HepG2 (cell line): ENCODE measurements around the gene OR2C1. TPM values are rescaled to one million over a fixed set of nuclear protein-coding genes. Genes with fewer than 3 reads are reported as not detected.

Experiments
- CENPX ChIP-seq: sonication (generic); formaldehyde crosslinking; IDR thresholded peaks from 2 replicates; pipeline ENCODE4 v1.9.0; 2021; ENCODE audit warnings: mild to moderate bottlenecking, missing genetic modification reagents, moderate library complexity
- IRX3 ChIP-seq: sonication (generic); formaldehyde crosslinking; IDR thresholded peaks from 2 replicates; pipeline ENCODE4 v1.8.1; 2023; ENCODE audit warnings: mild to moderate bottlenecking, low read depth, missing genetic modification reagents, borderline replicate concordance
- NONO ChIP-seq, 2 experiments: fragments of 450-650 bp in 1 of 2; sonication (generic) in 1 of 2; formaldehyde crosslinking in 1 of 2; IDR thresholded peaks in 1 of 2; conservative IDR thresholded peaks in 1 of 2; 2 replicates each; pipeline versions ENCODE4 v1.6.1 to v1.8.0; 2017 to 2022; ENCODE audit warnings: mild to moderate bottlenecking in 1 of 2, missing genetic modification reagents in 1 of 2, moderate library complexity in 1 of 2
- PAF1 ChIP-seq: IDR thresholded peaks from 2 replicates; pipeline ENCODE4 v1.6.1; 2016; ENCODE audit warnings: missing genetic modification reagents, missing compliant biosample characterization
- POLR2AphosphoS5 ChIP-seq: IDR thresholded peaks from 2 replicates; pipeline ENCODE4 v1.6.1; 2012; ENCODE audit warnings: low read depth, low read length
- PPARG ChIP-seq: conservative IDR thresholded peaks from 2 replicates; pipeline ENCODE4 v1.6.1; 2016; ENCODE audit warnings: missing biosample characterization, missing genetic modification reagents
- SALL2 ChIP-seq: sonication (generic); formaldehyde crosslinking; IDR thresholded peaks from 2 replicates; pipeline ENCODE4 v1.8.1; 2023; ENCODE audit warnings: mild to moderate bottlenecking, missing genetic modification reagents, inconsistent platforms
- SP4 ChIP-seq: sonication (generic); formaldehyde crosslinking; IDR thresholded peaks from 2 replicates; pipeline ENCODE4 v1.8.1; 2023; ENCODE audit warnings: mild to moderate bottlenecking, missing genetic modification reagents
- TARDBP ChIP-seq: sonication (generic); formaldehyde crosslinking; IDR thresholded peaks from 2 replicates; pipeline ENCODE4 v1.8.0; 2022; ENCODE audit warnings: mild to moderate bottlenecking, missing genetic modification reagents
- TOE1 ChIP-seq: sonication (generic); formaldehyde crosslinking; IDR thresholded peaks from 2 replicates; pipeline ENCODE4 v1.4.0; 2020; ENCODE audit warnings: mild to moderate bottlenecking, missing genetic modification reagents
- ZNF136 ChIP-seq: sonication (generic); formaldehyde crosslinking; IDR thresholded peaks from 2 replicates; pipeline ENCODE4 v1.8.1; 2022; ENCODE audit warnings: low read depth, mild to moderate bottlenecking, moderate library complexity, missing genetic modification reagents
- ZNF577 ChIP-seq: sonication (generic); formaldehyde crosslinking; IDR thresholded peaks from 2 replicates; pipeline ENCODE4 v1.4.0; 2020; ENCODE audit warnings: mild to moderate bottlenecking, low read depth, missing genetic modification reagents, borderline replicate concordance
- ZNF674 ChIP-seq: sonication (generic); formaldehyde crosslinking; IDR thresholded peaks from 2 replicates; pipeline ENCODE4 v1.5.0; 2020; ENCODE audit warnings: low read depth, mild to moderate bottlenecking, missing genetic modification reagents
- polyA plus RNA-seq, 8 experiments: library from polyadenylated mRNA; depleted of rRNA in 3 of 8; stranded (reverse) in 7 of 8; unstranded in 1 of 8; fragments of >200 nt; fragmentation: Illumina TruSeq in 4 of 8; extraction: Trizol in 4 of 8; gene quantifications; 2 replicates each; pipeline versions ENCODE4 v1.2.1 to v1.2.3, GENCODE V29; 2011 to 2016; ENCODE audit warnings: low read depth in 4 of 8, missing spikeins in 1 of 8, mixed read lengths in 1 of 8; ENCODE audit not compliant: insufficient read depth in 1 of 8
- total RNA-seq, 5 experiments: library from RNA; depleted of rRNA; stranded (reverse); fragments of >200 nt; fragmentation: Illumina TruSeq; extraction: Trizol; gene quantifications; 2 replicates each; pipeline ENCODE4 v1.2.3, GENCODE V29; 2016; ENCODE audit warnings: low read depth in 1 of 5
- TF ChIP-seq, protein P1 (sequence below): sonication (generic); formaldehyde crosslinking; IDR thresholded peaks from 2 replicates; pipeline ENCODE4 v1.5.0; 2020; ENCODE audit warnings: mild to moderate bottlenecking, missing genetic modification reagents, borderline replicate concordance
- TF ChIP-seq, protein P2 (sequence below): sonication (generic); formaldehyde crosslinking; IDR thresholded peaks from 2 replicates; pipeline ENCODE4 v1.8.1; 2023; ENCODE audit warnings: mild to moderate bottlenecking, moderate library complexity, missing genetic modification reagents
- TF ChIP-seq, protein P3 (sequence below): sonication (generic); formaldehyde crosslinking; IDR thresholded peaks from 2 replicates; pipeline ENCODE4 v1.4.0; 2020; ENCODE audit warnings: missing genetic modification reagents, borderline replicate concordance

OR2C1 gene
- total and polyA plus RNA-seq, 2 of the 13 experiments (the other 11 are each of a cell fraction or from before 2014, with no cell fraction given), result not detected

DNA sequence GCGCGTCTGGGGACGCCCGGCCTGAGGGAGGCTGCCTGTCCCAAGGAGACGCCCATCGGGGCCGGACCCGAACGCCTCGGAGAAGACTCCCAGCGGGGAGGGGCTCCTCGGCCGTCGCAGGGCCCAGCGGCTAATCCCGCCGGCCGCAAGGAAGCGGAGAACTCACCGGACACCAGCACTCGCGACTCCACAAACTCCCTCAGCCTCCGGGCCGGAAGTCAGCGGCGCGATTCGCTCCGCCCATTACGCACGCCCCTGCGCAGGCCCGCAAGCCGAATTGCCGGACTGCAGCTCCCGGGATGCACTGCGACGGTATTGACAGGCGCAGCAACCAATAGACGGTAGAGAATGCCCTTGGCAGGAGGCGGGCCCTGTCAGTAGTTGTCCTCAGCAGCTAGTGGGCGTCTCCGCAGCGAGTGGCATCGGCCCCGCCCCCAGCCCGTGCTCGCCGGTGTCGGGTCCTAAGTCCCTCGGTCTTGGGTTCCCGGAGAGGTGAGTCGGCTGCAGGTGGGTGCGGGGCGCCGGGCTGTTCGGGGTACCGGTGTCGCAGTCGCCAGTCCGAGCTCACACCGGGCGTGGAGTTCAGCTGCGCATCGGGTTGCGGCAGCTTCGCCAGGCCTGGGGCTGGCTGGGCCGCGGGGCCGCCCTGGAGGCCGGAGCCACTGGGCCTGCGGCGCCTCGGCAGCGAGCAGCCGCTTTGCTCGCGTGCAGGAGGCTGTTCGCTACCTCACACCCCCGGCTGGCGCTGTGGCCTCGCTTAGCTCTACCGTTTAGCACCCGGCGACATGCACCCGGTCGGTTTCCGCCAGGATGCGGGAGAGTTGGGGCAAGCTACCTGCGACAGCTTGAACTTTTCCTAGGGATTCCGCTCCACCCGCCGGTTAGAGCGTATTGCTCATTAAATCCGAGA is 45.3 kb downstream of the OR2C1 start, which contains the start of the genes ZNF174 and ZSCAN32 (continued):
- TF ChIP-seq, protein P1, sequence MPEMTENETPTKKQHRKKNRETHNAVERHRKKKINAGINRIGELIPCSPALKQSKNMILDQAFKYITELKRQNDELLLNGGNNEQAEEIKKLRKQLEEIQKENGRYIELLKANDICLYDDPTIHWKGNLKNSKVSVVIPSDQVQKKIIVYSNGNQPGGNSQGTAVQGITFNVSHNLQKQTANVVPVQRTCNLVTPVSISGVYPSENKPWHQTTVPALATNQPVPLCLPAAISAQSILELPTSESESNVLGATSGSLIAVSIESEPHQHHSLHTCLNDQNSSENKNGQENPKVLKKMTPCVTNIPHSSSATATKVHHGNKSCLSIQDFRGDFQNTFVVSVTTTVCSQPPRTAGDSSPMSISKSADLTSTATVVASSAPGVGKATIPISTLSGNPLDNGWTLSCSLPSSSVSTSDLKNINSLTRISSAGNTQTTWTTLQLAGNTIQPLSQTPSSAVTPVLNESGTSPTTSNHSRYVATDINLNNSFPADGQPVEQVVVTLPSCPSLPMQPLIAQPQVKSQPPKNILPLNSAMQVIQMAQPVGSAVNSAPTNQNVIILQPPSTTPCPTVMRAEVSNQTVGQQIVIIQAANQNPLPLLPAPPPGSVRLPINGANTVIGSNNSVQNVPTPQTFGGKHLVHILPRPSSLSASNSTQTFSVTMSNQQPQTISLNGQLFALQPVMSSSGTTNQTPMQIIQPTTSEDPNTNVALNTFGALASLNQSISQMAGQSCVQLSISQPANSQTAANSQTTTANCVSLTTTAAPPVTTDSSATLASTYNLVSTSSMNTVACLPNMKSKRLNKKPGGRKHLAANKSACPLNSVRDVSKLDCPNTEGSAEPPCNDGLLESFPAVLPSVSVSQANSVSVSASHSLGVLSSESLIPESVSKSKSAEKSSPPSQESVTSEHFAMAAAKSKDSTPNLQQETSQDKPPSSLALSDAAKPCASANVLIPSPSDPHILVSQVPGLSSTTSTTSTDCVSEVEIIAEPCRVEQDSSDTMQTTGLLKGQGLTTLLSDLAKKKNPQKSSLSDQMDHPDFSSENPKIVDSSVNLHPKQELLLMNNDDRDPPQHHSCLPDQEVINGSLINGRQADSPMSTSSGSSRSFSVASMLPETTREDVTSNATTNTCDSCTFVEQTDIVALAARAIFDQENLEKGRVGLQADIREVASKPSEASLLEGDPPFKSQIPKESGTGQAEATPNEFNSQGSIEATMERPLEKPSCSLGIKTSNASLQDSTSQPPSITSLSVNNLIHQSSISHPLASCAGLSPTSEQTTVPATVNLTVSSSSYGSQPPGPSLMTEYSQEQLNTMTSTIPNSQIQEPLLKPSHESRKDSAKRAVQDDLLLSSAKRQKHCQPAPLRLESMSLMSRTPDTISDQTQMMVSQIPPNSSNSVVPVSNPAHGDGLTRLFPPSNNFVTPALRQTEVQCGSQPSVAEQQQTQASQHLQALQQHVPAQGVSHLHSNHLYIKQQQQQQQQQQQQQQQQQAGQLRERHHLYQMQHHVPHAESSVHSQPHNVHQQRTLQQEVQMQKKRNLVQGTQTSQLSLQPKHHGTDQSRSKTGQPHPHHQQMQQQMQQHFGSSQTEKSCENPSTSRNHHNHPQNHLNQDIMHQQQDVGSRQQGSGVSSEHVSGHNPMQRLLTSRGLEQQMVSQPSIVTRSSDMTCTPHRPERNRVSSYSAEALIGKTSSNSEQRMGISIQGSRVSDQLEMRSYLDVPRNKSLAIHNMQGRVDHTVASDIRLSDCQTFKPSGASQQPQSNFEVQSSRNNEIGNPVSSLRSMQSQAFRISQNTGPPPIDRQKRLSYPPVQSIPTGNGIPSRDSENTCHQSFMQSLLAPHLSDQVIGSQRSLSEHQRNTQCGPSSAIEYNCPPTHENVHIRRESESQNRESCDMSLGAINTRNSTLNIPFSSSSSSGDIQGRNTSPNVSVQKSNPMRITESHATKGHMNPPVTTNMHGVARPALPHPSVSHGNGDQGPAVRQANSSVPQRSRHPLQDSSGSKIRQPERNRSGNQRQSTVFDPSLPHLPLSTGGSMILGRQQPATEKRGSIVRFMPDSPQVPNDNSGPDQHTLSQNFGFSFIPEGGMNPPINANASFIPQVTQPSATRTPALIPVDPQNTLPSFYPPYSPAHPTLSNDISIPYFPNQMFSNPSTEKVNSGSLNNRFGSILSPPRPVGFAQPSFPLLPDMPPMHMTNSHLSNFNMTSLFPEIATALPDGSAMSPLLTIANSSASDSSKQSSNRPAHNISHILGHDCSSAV, result no peak
- TF ChIP-seq TARDBP (CRISPR knock-in tag) (peak; percentile 92; the same call in 1 of the 2 replicates), NONO (IDR thresholded peaks at IDR 0.05) (no peak), NONO (CRISPR knock-in tag; conservative IDR thresholded peaks at IDR 0.05) (peak; percentile 71; the same call in 1 of the 2 replicates), TOE1 (0 out of 2 replicates have a peak, but pooled peaks have one; percentile 60), ZNF136 (CRISPR knock-in tag) (no peak), SP4 (CRISPR knock-in tag) (peak; percentile 100), ZNF577 (CRISPR knock-in tag) (no peak), POLR2AphosphoS5 (peak; percentile 84), PPARG (CRISPR knock-in tag) (peak; percentile 35), SALL2 (CRISPR knock-in tag) (peak; percentile 87), PAF1 (no peak), CENPX (CRISPR knock-in tag) (no peak), ZNF674 (CRISPR knock-in tag) (0 out of 2 replicates have a peak, but pooled peaks have one; percentile 52), IRX3 (no peak)
- TF ChIP-seq, protein P2, sequence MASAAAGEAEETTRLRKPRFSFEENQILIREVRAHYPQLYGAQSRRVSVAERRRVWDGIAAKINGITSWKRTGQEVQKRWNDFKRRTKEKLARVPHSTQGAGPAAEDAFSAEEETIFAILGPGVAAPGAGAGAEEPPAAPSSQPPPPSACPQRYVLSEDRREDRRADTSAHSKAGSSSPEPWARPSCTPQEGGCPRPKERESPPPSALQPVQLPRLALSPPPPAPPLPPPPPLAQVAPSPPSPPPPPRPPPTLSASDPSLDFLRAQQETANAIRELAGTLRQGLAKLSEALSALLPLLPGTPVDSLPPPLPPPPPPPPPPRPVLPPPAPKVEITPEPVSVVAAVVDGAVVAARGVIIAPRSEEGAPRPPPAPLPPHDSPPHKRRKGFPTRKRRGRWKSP (CRISPR knock-in tag), result peak; percentile 65; the same call in 1 of the 2 replicates
- TF ChIP-seq, protein P3, sequence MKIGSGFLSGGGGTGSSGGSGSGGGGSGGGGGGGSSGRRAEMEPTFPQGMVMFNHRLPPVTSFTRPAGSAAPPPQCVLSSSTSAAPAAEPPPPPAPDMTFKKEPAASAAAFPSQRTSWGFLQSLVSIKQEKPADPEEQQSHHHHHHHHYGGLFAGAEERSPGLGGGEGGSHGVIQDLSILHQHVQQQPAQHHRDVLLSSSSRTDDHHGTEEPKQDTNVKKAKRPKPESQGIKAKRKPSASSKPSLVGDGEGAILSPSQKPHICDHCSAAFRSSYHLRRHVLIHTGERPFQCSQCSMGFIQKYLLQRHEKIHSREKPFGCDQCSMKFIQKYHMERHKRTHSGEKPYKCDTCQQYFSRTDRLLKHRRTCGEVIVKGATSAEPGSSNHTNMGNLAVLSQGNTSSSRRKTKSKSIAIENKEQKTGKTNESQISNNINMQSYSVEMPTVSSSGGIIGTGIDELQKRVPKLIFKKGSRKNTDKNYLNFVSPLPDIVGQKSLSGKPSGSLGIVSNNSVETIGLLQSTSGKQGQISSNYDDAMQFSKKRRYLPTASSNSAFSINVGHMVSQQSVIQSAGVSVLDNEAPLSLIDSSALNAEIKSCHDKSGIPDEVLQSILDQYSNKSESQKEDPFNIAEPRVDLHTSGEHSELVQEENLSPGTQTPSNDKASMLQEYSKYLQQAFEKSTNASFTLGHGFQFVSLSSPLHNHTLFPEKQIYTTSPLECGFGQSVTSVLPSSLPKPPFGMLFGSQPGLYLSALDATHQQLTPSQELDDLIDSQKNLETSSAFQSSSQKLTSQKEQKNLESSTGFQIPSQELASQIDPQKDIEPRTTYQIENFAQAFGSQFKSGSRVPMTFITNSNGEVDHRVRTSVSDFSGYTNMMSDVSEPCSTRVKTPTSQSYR, result peak; percentile 77
